H1 (cell line): ENCODE results near the gene HOXB6. TPM values are rescaled to one million over a fixed set of nuclear protein-coding genes. Genes with fewer than 3 reads are reported as not detected.
A peak's percentile ranks its signal among the peaks of the same experiment; 100 is the strongest.

Experiments
- CTCF ChIA-PET: fragments of 300-600 bp; sonication (Branson Sonifier 250); formaldehyde crosslinking; loops from one replicate; lab custom pipeline; 2021; ENCODE audit not compliant: partially characterized antibody; lab: Charles Lee
- POLR2A ChIA-PET: fragments of 300-600 bp; sonication (Branson Sonifier 250); formaldehyde crosslinking; loops from one replicate; lab custom pipeline; 2021; ENCODE audit warnings: inconsistent platforms; ENCODE audit not compliant: partially characterized antibody; lab: Charles Lee
- DNase-seq, 2 experiments: peaks; one replicate each; pipeline versions ENCODE4 v3.0.0 to v3.0.0-alpha.2; 2010 to 2022; ENCODE audit warnings: low spot score in 2 of 2, low read depth in 1 of 2, mixed read lengths in 1 of 2
- FAIRE-seq: peaks from 2 replicates; lab custom pipeline; 2011; peaks lifted over from hg19 to GRCh38; lab: Jason Lieb, UNC
- H2AFZ ChIP-seq: 2 replicates; pipeline ENCODE4 v1.8.1; 2012; ENCODE audit warnings: low read length, inconsistent platforms
- H2AK5ac ChIP-seq: 2 replicates; pipeline ENCODE4 v1.6.1; 2013; ENCODE audit warnings: low read depth, low read length
- H2BK120ac ChIP-seq: replicated peaks from 2 replicates; pipeline ENCODE3; 2013; ENCODE audit warnings: low read depth, low read length, inconsistent platforms
- H2BK12ac ChIP-seq: 2 replicates; pipeline ENCODE4 v1.6.1; 2013; ENCODE audit warnings: low read depth, low read length
- H2BK15ac ChIP-seq: 2 replicates; pipeline ENCODE4 v1.6.1; 2013; ENCODE audit warnings: low read length
- H2BK20ac ChIP-seq: 2 replicates; pipeline ENCODE4 v1.6.1; 2013; ENCODE audit warnings: low read length
- H2BK5ac ChIP-seq: 2 replicates; pipeline ENCODE4 v1.6.1; 2013; ENCODE audit warnings: low read depth, low read length
- H3K14ac ChIP-seq: 2 replicates; pipeline ENCODE4 v1.6.1; 2013; ENCODE audit warnings: inconsistent platforms; ENCODE audit not compliant: insufficient read length
- H3K18ac ChIP-seq: 2 replicates; pipeline ENCODE4 v1.6.1; 2013; ENCODE audit warnings: low read length; ENCODE audit errors: extremely low read depth
- H3K23ac ChIP-seq: 2 replicates; pipeline ENCODE4 v1.6.1; 2013; ENCODE audit warnings: inconsistent platforms; ENCODE audit not compliant: insufficient read length
- H3K23me2 ChIP-seq: 2 replicates; pipeline ENCODE4 v1.6.1; 2013; ENCODE audit warnings: low read depth, low read length
- H3K27ac ChIP-seq: 2 replicates; pipeline ENCODE4 v1.6.1; 2011; ENCODE audit warnings: low read depth, low read length, inconsistent platforms
- H3K27me3 ChIP-seq, 4 experiments: replicated peaks in 1 of 4; 1 replicate in 1 of 4; 2 replicates in 3 of 4; pipeline versions ENCODE4 v1.6.1 to v1.8.1; 2011 to 2013; ENCODE audit warnings: low read length in 3 of 4, mild to moderate bottlenecking in 3 of 4, inconsistent platforms in 2 of 4, mixed read lengths in 2 of 4, moderate library complexity in 1 of 4; ENCODE audit not compliant: control insufficient read depth in 3 of 4, insufficient read depth in 3 of 4; ENCODE audit errors: extremely low read depth in 1 of 4
- H3K36me3 ChIP-seq, 4 experiments: 2 replicates each; pipeline versions ENCODE4 v1.6.1 to v1.8.1; 2011 to 2013; ENCODE audit warnings: mild to moderate bottlenecking in 4 of 4, low read length in 3 of 4, moderate library complexity in 2 of 4, control low read depth in 1 of 4, inconsistent platforms in 1 of 4; ENCODE audit not compliant: insufficient read depth in 4 of 4, control insufficient read depth in 2 of 4
- H3K4ac ChIP-seq: replicated peaks from 2 replicates; pipeline ENCODE3; 2013; ENCODE audit warnings: low read length, low read depth, mixed read lengths, inconsistent platforms; ENCODE audit not compliant: insufficient read length
- H3K4me1 ChIP-seq, 4 experiments: replicated peaks in 1 of 4; 1 replicate in 1 of 4; 2 replicates in 3 of 4; pipeline versions ENCODE4 v1.6.1 to v1.8.1; 2011 to 2013; ENCODE audit warnings: low read length in 3 of 4, inconsistent platforms in 2 of 4, mixed read lengths in 1 of 4; ENCODE audit not compliant: insufficient read depth in 4 of 4, control insufficient read depth in 3 of 4
- H3K4me2 ChIP-seq, 2 experiments: 2 replicates each; pipeline versions ENCODE4 v1.6.1 to v1.8.1; 2011 to 2013; ENCODE audit warnings: low read depth in 2 of 2, low read length in 2 of 2, control low read depth in 1 of 2, inconsistent platforms in 1 of 2, mild to moderate bottlenecking in 1 of 2; ENCODE audit not compliant: insufficient read depth in 1 of 2
- H3K4me3 ChIP-seq, 4 experiments: fragments of 200-600, 300-600 bp in 1 of 4; sonication (generic), shearing (Covaris generic), sonication (Bioruptor Twin) in 1 of 4; 2 replicates each; pipeline versions ENCODE4 v1.5.1 to v1.8.1; 2011 to 2016; ENCODE audit warnings: low read length in 4 of 4, low read depth in 3 of 4, control low read depth in 2 of 4, inconsistent platforms in 2 of 4, mild to moderate bottlenecking in 2 of 4, mixed read lengths in 1 of 4, moderate library complexity in 1 of 4; ENCODE audit not compliant: insufficient read depth in 2 of 4; ENCODE audit errors: extremely low read depth in 1 of 4
- H3K56ac ChIP-seq: replicated peaks from 2 replicates; pipeline ENCODE3; 2013; ENCODE audit warnings: low read depth, mild to moderate bottlenecking, mixed read lengths, low read length, inconsistent platforms; ENCODE audit not compliant: insufficient read length
- H3K79me1 ChIP-seq: 2 replicates; pipeline ENCODE4 v1.6.1; 2013; ENCODE audit warnings: low read depth, low read length, control low read depth
- H3K79me2 ChIP-seq, 2 experiments: 2 replicates each; pipeline versions ENCODE4 v1.6.1 to v1.8.1; 2012 to 2013; ENCODE audit warnings: low read length in 2 of 2, mild to moderate bottlenecking in 2 of 2, inconsistent platforms in 1 of 2; ENCODE audit not compliant: insufficient read depth in 2 of 2, control insufficient read depth in 1 of 2
- H3K9ac ChIP-seq, 4 experiments: replicated peaks in 1 of 4; 1 replicate in 1 of 4; 2 replicates in 3 of 4; pipeline versions ENCODE4 v1.6.1 to v1.8.1; 2011 to 2013; ENCODE audit warnings: low read depth in 3 of 4, low read length in 3 of 4, control low read depth in 2 of 4, mild to moderate bottlenecking in 2 of 4, moderate library complexity in 2 of 4, inconsistent platforms in 1 of 4; ENCODE audit errors: extremely low read depth in 1 of 4
- H3K9me3 ChIP-seq, 2 experiments: 2 replicates each; pipeline versions ENCODE4 v1.6.1 to v1.8.1; 2012 to 2013; ENCODE audit warnings: mild to moderate bottlenecking in 2 of 2, moderate library complexity in 2 of 2, control low read depth in 1 of 2, inconsistent platforms in 1 of 2, low read depth in 1 of 2, low read length in 1 of 2, mixed read lengths in 1 of 2; ENCODE audit not compliant: insufficient read depth in 2 of 2
- H4K20me1 ChIP-seq, 2 experiments: replicated peaks in 1 of 2; 2 replicates each; pipeline versions ENCODE3 to v1.8.1; 2011 to 2013; ENCODE audit warnings: inconsistent platforms in 2 of 2, low read length in 2 of 2, mild to moderate bottlenecking in 1 of 2; ENCODE audit not compliant: insufficient read depth in 2 of 2, control insufficient read depth in 1 of 2
- H4K5ac ChIP-seq: 2 replicates; pipeline ENCODE4 v1.6.1; 2013; ENCODE audit warnings: low read length, low read depth, mixed read lengths, inconsistent platforms; ENCODE audit not compliant: insufficient read length
- H4K8ac ChIP-seq: 2 replicates; pipeline ENCODE4 v1.8.0; 2013; ENCODE audit warnings: mild to moderate bottlenecking, moderate library complexity, low read length, inconsistent platforms; ENCODE audit not compliant: insufficient read depth; ENCODE audit errors: extremely low read depth
- H4K91ac ChIP-seq: replicated peaks from 2 replicates; pipeline ENCODE3; 2013; ENCODE audit warnings: low read length, mixed read lengths, inconsistent platforms; ENCODE audit not compliant: insufficient read length
- ASH2L ChIP-seq: fragments of 200-600, 300-600 bp; sonication (generic); IDR thresholded peaks from one replicate; pipeline ENCODE4 v1.7.1; 2017; ENCODE audit warnings: low read length
- CBX8 ChIP-seq: fragments of 300-800, 300-1000 bp; sonication (generic); IDR thresholded peaks from 2 replicates; pipeline ENCODE4 v1.7.1; 2016; ENCODE audit warnings: low read depth, low read length, borderline replicate concordance
- EZH2 ChIP-seq: fragments of 200-600 bp; sonication (generic); IDR thresholded peaks from 2 replicates; pipeline ENCODE4 v1.7.1; 2012; ENCODE audit warnings: low read depth, mild to moderate bottlenecking, moderate library complexity, low read length, inconsistent platforms; ENCODE audit not compliant: severe bottlenecking
- GABPA ChIP-seq: IDR thresholded peaks from 2 replicates; pipeline ENCODE4 v1.6.1; 2011; ENCODE audit warnings: mild to moderate bottlenecking, low read length, moderate library complexity, borderline replicate concordance; ENCODE audit not compliant: insufficient read depth
- KDM4A ChIP-seq: IDR thresholded peaks from one replicate; pipeline ENCODE4 v1.7.1; 2012; ENCODE audit warnings: low read depth, mild to moderate bottlenecking, moderate library complexity, low read length, inconsistent platforms; ENCODE audit not compliant: severe bottlenecking
- KDM5A ChIP-seq: fragments of 200-600 bp; IDR thresholded peaks from 2 replicates; pipeline ENCODE4 v1.7.1; 2012; ENCODE audit warnings: mild to moderate bottlenecking, low read length, inconsistent platforms, mixed read lengths
- RFX5 ChIP-seq: IDR thresholded peaks from 2 replicates; pipeline ENCODE4 v1.6.1; 2011; ENCODE audit warnings: low read depth, low read length, improper control_type of control experiment, borderline replicate concordance
- SUZ12 ChIP-seq: fragments of 200-600 bp; sonication (generic); IDR thresholded peaks from 2 replicates; pipeline ENCODE4 v1.6.1; 2012; ENCODE audit warnings: mild to moderate bottlenecking, inconsistent platforms, low read length, moderate library complexity, mixed read lengths
- TAF1 ChIP-seq: IDR thresholded peaks from 2 replicates; pipeline ENCODE4 v1.6.1; 2011; ENCODE audit warnings: mild to moderate bottlenecking, low read depth, low read length
- WGBS, 2 experiments: shearing (Covaris generic) in 1 of 2; methylation state at CpG; one replicate each; pipeline versions ENCODE4 v1.1.6 to v1.1.7; 2013 to 2015; ENCODE audit warnings: low lambda C conversion rate in 2 of 2, mixed read lengths in 2 of 2, inconsistent platforms in 1 of 2, low coverage in 1 of 2, missing lambda C conversion rate in 1 of 2; ENCODE audit not compliant: insufficient replicate concordance in 2 of 2, insufficient coverage in 1 of 2, insufficient read length in 1 of 2; ENCODE audit errors: extremely low coverage in 1 of 2, missing lambda C conversion rate in 1 of 2; 5-methylcytosine and 5-hydroxymethylcytosine counted together
- polyA plus RNA-seq, 7 experiments: library from polyadenylated mRNA; depleted of rRNA in 3 of 7; stranded (reverse) in 5 of 7; unstranded in 2 of 7; fragments of >200 nt in 5 of 7; fragments of 200-250 nt in 2 of 7; gene quantifications; 1 replicate in 5 of 7; 2 replicates in 1 of 7; 4 replicates in 1 of 7; pipeline versions ENCODE4 v1.2.1 to v1.2.3, GENCODE V29; 2011 to 2013; ENCODE audit warnings: missing spikeins in 2 of 7, mixed read lengths in 2 of 7
- total RNA-seq: library from RNA; stranded (reverse); fragmentation: NEBNext Ultra II Directional; extraction: Animal tissue kit (Norgen Biotek cat#: 25700); gene quantifications from 2 replicates; pipeline ENCODE4 v1.2.1, GENCODE V29; 2021
- TF ChIP-seq, protein P1 (sequence below): IDR thresholded peaks from 2 replicates; pipeline ENCODE4 v1.6.1; 2011; ENCODE audit warnings: low read length, improper control_type of control experiment

The HOXB6 gene
- total and polyA plus RNA-seq, 2 of the 8 experiments (the other 6 are each of a cell fraction or from before 2014, with no cell fraction given) = not detected

DNA sequence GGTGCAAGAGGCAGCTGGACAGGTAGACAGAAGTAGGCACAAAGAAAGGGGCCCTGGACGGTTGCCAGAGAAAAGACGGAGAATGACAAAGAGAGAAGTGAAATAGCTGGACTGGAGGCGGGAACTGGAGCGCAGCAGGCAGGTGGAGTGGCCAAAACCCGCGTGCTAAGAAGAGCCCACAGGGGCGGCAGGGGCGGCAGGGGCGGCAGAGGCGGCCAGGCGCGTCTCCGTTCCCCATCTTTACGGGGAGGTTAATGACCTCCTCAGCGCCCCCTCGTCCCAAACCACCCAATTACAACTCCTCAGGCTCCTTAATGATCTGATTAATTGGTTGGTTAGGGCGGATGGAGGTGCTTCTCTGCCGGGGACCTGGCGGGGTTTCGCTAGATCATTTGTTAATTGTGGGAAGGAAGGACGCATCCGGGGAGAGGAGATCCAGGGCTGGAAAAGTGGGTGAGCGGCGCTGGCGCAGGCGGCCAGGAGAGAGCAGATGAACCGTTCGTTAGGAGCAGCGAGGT, 36.8 kb upstream of the HOXB6 start:
- peaks cover 0 to 10% (median 0%) of the 10 kb centered on the region in 4 experiments; a peak in 1 of 8 replicates for H3K36me3 ChIP-seq
- ChIA-PET CTCF (interaction anchor here (0.9 to 3.4 kb wide), 5 partner anchors 13 to 148 kb away, joined by 3 to 15 read pairs (median 4); partner anchors contain the start of gene PRAC2), POLR2A (no interaction called here)
- H3K4me2 ChIP-seq = peak overlapping the region in 1 of 2 experiments; percentile 7; a peak in 1 of 4 replicates
- no peak overlapping the region; the same call in 1 of the 2 replicates for H3K18ac ChIP-seq
- no peak overlapping the region for H3K4me3 ChIP-seq
- H4K91ac ChIP-seq = no peak overlapping the region
- peak overlapping the region; percentile 85 for H4K8ac ChIP-seq
- H3K56ac ChIP-seq = no peak overlapping the region
- H2BK20ac ChIP-seq = no peak overlapping the region
- H4K20me1 ChIP-seq = peaks cover 6 to 28% of the 10 kb centered on the region in 2 experiments
- H4K5ac ChIP-seq = no peak overlapping the region
- no peak overlapping the region for H3K27ac ChIP-seq
- no peak overlapping the region for H3K4ac ChIP-seq
- H3K27me3 ChIP-seq = peaks cover 100% of the 10 kb centered on the region in 4 experiments
- FAIRE-seq (no peak), DNase-seq (peak in 1 of 2 experiments; percentile 62)
- peaks cover 2% of the 10 kb centered on the region; the same call in 1 of the 2 replicates for H3K23me2 ChIP-seq
- no peak overlapping the region for H2AK5ac ChIP-seq
- H3K79me1 ChIP-seq = no peaks in the 10 kb centered on the region
- H2BK12ac ChIP-seq = no peak overlapping the region
- H3K9ac ChIP-seq = no peak overlapping the region
- no peak overlapping the region for H2BK5ac ChIP-seq
- 6% methylated on average over 16 of the region's 29 CpGs; no CpG with 5 or more reads in 1 of the 2 experiments for WGBS, 2 experiments
- H3K23ac ChIP-seq = no peak overlapping the region
- H3K9me3 ChIP-seq = no peaks in the 10 kb centered on the region
- no peaks in the 10 kb centered on the region for H3K79me2 ChIP-seq
- H2BK15ac ChIP-seq = no peak overlapping the region
- no peak overlapping the region for H2AFZ ChIP-seq
- peaks cover 2 to 10% (median 9%) of the 10 kb centered on the region in 4 experiments; a peak in 6 of 7 replicates for H3K4me1 ChIP-seq
- H2BK120ac ChIP-seq = no peak overlapping the region
- no peak overlapping the region for H3K14ac ChIP-seq
- TF ChIP-seq KDM4A = no peak
- TF ChIP-seq ASH2L = no peak
- TF ChIP-seq EZH2 = peak; percentile 86
- TF ChIP-seq SUZ12 = peak; percentile 5; the same call in 1 of the 2 replicates
- no peak for TF ChIP-seq RFX5
- no peak for TF ChIP-seq GABPA
- TF ChIP-seq TAF1 = no peak
- no peak for TF ChIP-seq KDM5A
- no peak for TF ChIP-seq CBX8
- TF ChIP-seq, protein P1, sequence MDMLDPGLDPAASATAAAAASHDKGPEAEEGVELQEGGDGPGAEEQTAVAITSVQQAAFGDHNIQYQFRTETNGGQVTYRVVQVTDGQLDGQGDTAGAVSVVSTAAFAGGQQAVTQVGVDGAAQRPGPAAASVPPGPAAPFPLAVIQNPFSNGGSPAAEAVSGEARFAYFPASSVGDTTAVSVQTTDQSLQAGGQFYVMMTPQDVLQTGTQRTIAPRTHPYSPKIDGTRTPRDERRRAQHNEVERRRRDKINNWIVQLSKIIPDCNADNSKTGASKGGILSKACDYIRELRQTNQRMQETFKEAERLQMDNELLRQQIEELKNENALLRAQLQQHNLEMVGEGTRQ = no peak
